HepG2 (cell line): ENCODE results near the gene ZFYVE21. TPM values are rescaled to one million over a fixed set of nuclear protein-coding genes. Genes with fewer than 3 reads are reported as not detected.

Source experiments
- BRF2 ChIP-seq: sonication (generic); formaldehyde crosslinking; IDR thresholded peaks from 2 replicates; pipeline ENCODE4 v1.8.1; 2022; ENCODE audit warnings: mild to moderate bottlenecking, missing genetic modification reagents
- CREM ChIP-seq, 2 experiments: sonication (generic) in 1 of 2; formaldehyde crosslinking in 1 of 2; IDR thresholded peaks; 2 replicates each; pipeline versions ENCODE4 v1.4.0 to v1.6.1; 2016 to 2020; ENCODE audit warnings: antibody characterized with exemption in 1 of 2, mild to moderate bottlenecking in 1 of 2, missing genetic modification reagents in 1 of 2
- DBP ChIP-seq: sonication (generic); formaldehyde crosslinking; IDR thresholded peaks from 2 replicates; pipeline ENCODE4 v1.4.0; 2020; ENCODE audit warnings: missing genetic modification reagents; ENCODE audit errors: not compliant biosample characterization
- DPF2 ChIP-seq: sonication (generic); formaldehyde crosslinking; IDR thresholded peaks from 2 replicates; pipeline ENCODE4 v1.4.0; 2020; ENCODE audit warnings: mild to moderate bottlenecking, low read depth, missing genetic modification reagents, borderline replicate concordance
- ESRRA ChIP-seq: sonication (generic); formaldehyde crosslinking; IDR thresholded peaks from 2 replicates; pipeline ENCODE4 v1.5.1; 2020; ENCODE audit warnings: mild to moderate bottlenecking, low read depth, missing genetic modification reagents
- FLYWCH1 ChIP-seq: sonication (generic); formaldehyde crosslinking; IDR thresholded peaks from 2 replicates; pipeline ENCODE4 v1.8.1; 2023; ENCODE audit warnings: mild to moderate bottlenecking, missing genetic modification reagents
- FOSL2 ChIP-seq: sonication (generic); formaldehyde crosslinking; IDR thresholded peaks from 2 replicates; pipeline ENCODE4 v1.4.0; 2020; ENCODE audit warnings: missing genetic modification reagents
- FOXJ3 ChIP-seq: sonication (generic); formaldehyde crosslinking; IDR thresholded peaks from 2 replicates; pipeline ENCODE4 v1.4.0; 2020; ENCODE audit warnings: missing genetic modification reagents, mild to moderate bottlenecking, borderline replicate concordance
- HHEX ChIP-seq: IDR thresholded peaks from 2 replicates; pipeline ENCODE4 v1.6.1; 2016; ENCODE audit warnings: control low read depth
- LCORL ChIP-seq, 2 experiments: fragments of 450-650 bp in 1 of 2; sonication (generic) in 1 of 2; formaldehyde crosslinking in 1 of 2; IDR thresholded peaks; 2 replicates each; pipeline versions ENCODE4 v1.5.0 to v1.6.1; 2017 to 2020; ENCODE audit warnings: antibody characterized with exemption in 1 of 2, missing genetic modification reagents in 1 of 2
- PLRG1 ChIP-seq: fragments of 450-650 bp; conservative IDR thresholded peaks from 2 replicates; pipeline ENCODE4 v1.6.1; 2016
- POLR2A ChIP-seq, 2 experiments: IDR thresholded peaks; 2 replicates each; pipeline ENCODE4 v1.6.1; 2011; ENCODE audit warnings: low read depth in 2 of 2, low read length in 2 of 2, mild to moderate bottlenecking in 1 of 2, moderate library complexity in 1 of 2; ENCODE audit not compliant: insufficient read depth in 1 of 2
- RBM22 ChIP-seq: fragments of 200-400 bp; formaldehyde crosslinking; optimal IDR thresholded peaks from 2 replicates; pipeline ENCODE3; 2017; ENCODE audit warnings: mild to moderate bottlenecking, low read length, moderate library complexity
- SMAD1 ChIP-seq: sonication (generic); formaldehyde crosslinking; IDR thresholded peaks from 2 replicates; pipeline ENCODE4 v1.4.0; 2020; ENCODE audit warnings: missing genetic modification reagents, low read depth, mild to moderate bottlenecking, borderline replicate concordance
- TEAD3 ChIP-seq: optimal IDR thresholded peaks from 2 replicates; pipeline ENCODE3; 2016; ENCODE audit warnings: borderline replicate concordance
- TOE1 ChIP-seq: sonication (generic); formaldehyde crosslinking; IDR thresholded peaks from 2 replicates; pipeline ENCODE4 v1.4.0; 2020; ENCODE audit warnings: mild to moderate bottlenecking, missing genetic modification reagents
- ZFP36L1 ChIP-seq: sonication (generic); formaldehyde crosslinking; IDR thresholded peaks from 2 replicates; pipeline ENCODE4 v1.8.0; 2022; ENCODE audit warnings: mild to moderate bottlenecking, missing genetic modification reagents, moderate library complexity
- ZNF563 ChIP-seq: sonication (generic); formaldehyde crosslinking; IDR thresholded peaks from 2 replicates; pipeline ENCODE4 v1.8.0; 2022; ENCODE audit warnings: mild to moderate bottlenecking, moderate library complexity, missing genetic modification reagents
- polyA plus RNA-seq, 8 experiments: library from polyadenylated mRNA; depleted of rRNA in 3 of 8; stranded (reverse) in 7 of 8; unstranded in 1 of 8; fragments of >200 nt; fragmentation: Illumina TruSeq in 4 of 8; extraction: Trizol in 4 of 8; gene quantifications; 2 replicates each; pipeline versions ENCODE4 v1.2.1 to v1.2.3, GENCODE V29; 2011 to 2016; ENCODE audit warnings: low read depth in 4 of 8, missing spikeins in 1 of 8, mixed read lengths in 1 of 8; ENCODE audit not compliant: insufficient read depth in 1 of 8
- total RNA-seq, 5 experiments: library from RNA; depleted of rRNA; stranded (reverse); fragments of >200 nt; fragmentation: Illumina TruSeq; extraction: Trizol; gene quantifications; 2 replicates each; pipeline ENCODE4 v1.2.3, GENCODE V29; 2016; ENCODE audit warnings: low read depth in 1 of 5
- TF ChIP-seq, protein P1 (sequence below): IDR thresholded peaks from 2 replicates; pipeline ENCODE4 v1.6.1; 2016
- TF ChIP-seq, protein P2 (sequence below): sonication (generic); formaldehyde crosslinking; IDR thresholded peaks from 2 replicates; pipeline ENCODE4 v1.9.0; 2022; ENCODE audit warnings: missing genetic modification reagents, mild to moderate bottlenecking, borderline replicate concordance
- TF ChIP-seq, protein P3 (sequence below): IDR thresholded peaks from 2 replicates; pipeline ENCODE4 v1.6.1; 2012; ENCODE audit warnings: low read depth, low read length, improper control_type of control experiment

Gene ZFYVE21
- total and polyA plus RNA-seq, 2 of the 13 experiments (the other 11 are each of a cell fraction or from before 2014, with no cell fraction given), result 34.3 to 34.4 TPM

DNA sequence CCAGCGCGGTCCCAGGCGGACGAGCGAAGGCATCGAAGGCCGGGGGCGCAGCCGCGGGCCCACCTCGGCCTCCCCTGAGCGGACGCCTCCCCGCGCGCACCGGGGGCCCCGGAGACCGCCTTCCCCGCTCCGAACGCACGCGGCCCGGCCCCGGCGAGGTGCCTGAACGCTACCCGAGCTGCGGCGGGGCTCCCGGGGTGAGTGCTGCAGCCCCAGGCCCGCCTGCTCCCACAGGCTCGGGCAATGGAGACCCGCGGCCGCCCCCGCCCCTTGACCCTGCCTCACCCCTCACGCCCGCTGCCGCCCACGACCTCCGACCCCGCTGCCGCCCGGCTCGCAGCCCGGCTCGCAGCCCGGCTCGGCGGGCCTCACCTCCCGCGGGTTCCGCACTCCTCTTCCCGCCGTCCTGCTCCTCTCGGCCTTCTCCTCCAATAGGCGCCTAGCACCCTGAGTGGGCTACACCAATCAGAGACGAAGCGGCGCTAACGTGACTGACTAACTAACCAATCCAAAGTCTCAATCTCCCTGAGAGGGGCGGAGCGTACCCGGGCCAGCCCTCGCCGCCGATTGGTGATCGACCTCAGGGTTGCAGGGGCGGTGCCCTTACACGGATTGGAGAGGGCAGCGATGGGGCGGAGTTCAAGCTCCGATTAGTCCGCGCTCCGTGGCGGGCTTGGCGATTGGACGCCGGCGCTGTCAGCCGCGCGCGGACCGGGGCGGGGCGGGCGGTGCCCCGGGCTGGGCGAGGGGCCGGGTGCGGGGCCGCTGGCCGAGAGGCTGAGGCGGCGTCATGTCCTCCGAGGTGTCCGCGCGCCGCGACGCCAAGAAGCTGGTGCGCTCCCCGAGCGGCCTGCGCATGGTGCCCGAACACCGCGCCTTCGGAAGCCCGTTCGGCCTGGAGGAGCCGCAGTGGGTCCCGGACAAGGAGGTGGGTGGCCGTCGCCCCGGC lies at the start of gene ZFYVE21, which contains the start of gene XRCC3 (continued):
- TF ChIP-seq DPF2 (CRISPR knock-in tag) (no peak), DBP (CRISPR knock-in tag) (no peak), HHEX (no peak), ZFP36L1 (CRISPR knock-in tag) (0 out of 2 replicates have a peak, but pooled peaks have one; percentile 27), CREM (IDR thresholded peaks at IDR 0.05) (no peak), CREM (CRISPR knock-in tag; IDR thresholded peaks at IDR 0.05) (no peak), FLYWCH1 (CRISPR knock-in tag) (0 out of 2 replicates have a peak, but pooled peaks have one; percentile 35), RBM22 (no peak), TOE1 (no peak), ZNF563 (CRISPR knock-in tag) (peak; percentile 76; the same call in 1 of the 2 replicates), LCORL (IDR thresholded peaks at IDR 0.05) (no peak), LCORL (CRISPR knock-in tag; IDR thresholded peaks at IDR 0.05) (no peak), BRF2 (peak; percentile 48; the same call in 1 of the 2 replicates), ESRRA (no peak; the same call in 1 of the 2 replicates), FOSL2 (no peak), POLR2A (IDR thresholded peaks at IDR 0.05; ENCODE audit: insufficient read depth in 1 of 2, low read depth in 2 of 2, low read length in 2 of 2) (peak; percentile 59 to 92), SMAD1 (peak; percentile 51; the same call in 1 of the 2 replicates), PLRG1 (no peak), TEAD3 (CRISPR knock-in tag) (no peak), FOXJ3 (CRISPR knock-in tag) (no peak)
- TF ChIP-seq, protein P1, sequence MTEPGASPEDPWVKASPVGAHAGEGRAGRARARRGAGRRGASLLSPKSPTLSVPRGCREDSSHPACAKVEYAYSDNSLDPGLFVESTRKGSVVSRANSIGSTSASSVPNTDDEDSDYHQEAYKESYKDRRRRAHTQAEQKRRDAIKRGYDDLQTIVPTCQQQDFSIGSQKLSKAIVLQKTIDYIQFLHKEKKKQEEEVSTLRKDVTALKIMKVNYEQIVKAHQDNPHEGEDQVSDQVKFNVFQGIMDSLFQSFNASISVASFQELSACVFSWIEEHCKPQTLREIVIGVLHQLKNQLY (CRISPR knock-in tag), result no peak
- TF ChIP-seq, protein P2, sequence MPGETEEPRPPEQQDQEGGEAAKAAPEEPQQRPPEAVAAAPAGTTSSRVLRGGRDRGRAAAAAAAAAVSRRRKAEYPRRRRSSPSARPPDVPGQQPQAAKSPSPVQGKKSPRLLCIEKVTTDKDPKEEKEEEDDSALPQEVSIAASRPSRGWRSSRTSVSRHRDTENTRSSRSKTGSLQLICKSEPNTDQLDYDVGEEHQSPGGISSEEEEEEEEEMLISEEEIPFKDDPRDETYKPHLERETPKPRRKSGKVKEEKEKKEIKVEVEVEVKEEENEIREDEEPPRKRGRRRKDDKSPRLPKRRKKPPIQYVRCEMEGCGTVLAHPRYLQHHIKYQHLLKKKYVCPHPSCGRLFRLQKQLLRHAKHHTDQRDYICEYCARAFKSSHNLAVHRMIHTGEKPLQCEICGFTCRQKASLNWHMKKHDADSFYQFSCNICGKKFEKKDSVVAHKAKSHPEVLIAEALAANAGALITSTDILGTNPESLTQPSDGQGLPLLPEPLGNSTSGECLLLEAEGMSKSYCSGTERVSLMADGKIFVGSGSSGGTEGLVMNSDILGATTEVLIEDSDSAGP (CRISPR knock-in tag), result no peak
- TF ChIP-seq, protein P3, sequence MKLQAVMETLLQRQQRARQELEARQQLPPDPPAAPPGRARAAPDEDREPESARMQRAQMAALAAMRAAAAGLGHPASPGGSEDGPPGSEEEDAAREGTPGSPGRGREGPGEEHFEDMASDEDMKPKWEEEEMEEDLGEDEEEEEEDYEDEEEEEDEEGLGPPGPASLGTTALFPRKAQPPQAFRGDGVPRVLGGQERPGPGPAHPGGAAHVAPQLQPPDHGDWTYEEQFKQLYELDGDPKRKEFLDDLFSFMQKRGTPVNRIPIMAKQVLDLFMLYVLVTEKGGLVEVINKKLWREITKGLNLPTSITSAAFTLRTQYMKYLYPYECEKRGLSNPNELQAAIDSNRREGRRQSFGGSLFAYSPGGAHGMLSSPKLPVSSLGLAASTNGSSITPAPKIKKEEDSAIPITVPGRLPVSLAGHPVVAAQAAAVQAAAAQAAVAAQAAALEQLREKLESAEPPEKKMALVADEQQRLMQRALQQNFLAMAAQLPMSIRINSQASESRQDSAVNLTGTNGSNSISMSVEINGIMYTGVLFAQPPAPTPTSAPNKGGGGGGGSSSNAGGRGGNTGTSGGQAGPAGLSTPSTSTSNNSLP, result no peak
